22Rv1 (cell line): ENCODE data around the gene MSH6.

Source experiments
- ZFX ChIP-seq: fragments of 450-650 bp; IDR thresholded peaks from 2 replicates; pipeline ENCODE4 v1.6.1; 2017; ENCODE audit warnings: antibody characterized with exemption, borderline replicate concordance
- TF ChIP-seq, protein P1 (sequence below): fragments of 450-650 bp; IDR thresholded peaks from 2 replicates; pipeline ENCODE4 v1.5.1; 2017; ENCODE audit warnings: mild to moderate bottlenecking

DNA sequence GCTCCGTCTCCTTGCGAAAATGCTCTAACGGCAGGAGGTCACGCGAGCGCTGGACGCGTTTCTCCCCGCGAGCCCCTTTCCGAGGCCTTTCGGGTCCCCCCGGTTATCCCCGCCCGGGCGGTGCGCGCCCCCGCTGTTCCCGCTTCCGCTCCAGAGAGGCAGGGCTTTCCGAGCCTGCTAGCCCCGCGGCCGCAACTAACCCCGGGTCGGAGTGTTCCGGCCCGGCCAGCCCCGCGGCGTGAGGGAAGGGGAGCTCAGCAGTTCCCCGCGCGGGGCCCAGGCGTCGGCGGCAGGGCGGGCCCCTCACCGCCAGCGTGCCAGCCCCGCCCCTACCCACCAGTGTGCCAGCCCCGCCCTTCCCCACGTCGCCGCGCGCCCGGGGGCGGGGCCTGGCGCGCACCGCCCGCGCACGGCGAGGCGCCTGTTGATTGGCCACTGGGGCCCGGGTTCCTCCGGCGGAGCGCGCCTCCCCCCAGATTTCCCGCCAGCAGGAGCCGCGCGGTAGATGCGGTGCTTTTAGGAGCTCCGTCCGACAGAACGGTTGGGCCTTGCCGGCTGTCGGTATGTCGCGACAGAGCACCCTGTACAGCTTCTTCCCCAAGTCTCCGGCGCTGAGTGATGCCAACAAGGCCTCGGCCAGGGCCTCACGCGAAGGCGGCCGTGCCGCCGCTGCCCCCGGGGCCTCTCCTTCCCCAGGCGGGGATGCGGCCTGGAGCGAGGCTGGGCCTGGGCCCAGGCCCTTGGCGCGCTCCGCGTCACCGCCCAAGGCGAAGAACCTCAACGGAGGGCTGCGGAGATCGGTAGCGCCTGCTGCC is at the start of gene MSH6:
- TF ChIP-seq, protein P1, sequence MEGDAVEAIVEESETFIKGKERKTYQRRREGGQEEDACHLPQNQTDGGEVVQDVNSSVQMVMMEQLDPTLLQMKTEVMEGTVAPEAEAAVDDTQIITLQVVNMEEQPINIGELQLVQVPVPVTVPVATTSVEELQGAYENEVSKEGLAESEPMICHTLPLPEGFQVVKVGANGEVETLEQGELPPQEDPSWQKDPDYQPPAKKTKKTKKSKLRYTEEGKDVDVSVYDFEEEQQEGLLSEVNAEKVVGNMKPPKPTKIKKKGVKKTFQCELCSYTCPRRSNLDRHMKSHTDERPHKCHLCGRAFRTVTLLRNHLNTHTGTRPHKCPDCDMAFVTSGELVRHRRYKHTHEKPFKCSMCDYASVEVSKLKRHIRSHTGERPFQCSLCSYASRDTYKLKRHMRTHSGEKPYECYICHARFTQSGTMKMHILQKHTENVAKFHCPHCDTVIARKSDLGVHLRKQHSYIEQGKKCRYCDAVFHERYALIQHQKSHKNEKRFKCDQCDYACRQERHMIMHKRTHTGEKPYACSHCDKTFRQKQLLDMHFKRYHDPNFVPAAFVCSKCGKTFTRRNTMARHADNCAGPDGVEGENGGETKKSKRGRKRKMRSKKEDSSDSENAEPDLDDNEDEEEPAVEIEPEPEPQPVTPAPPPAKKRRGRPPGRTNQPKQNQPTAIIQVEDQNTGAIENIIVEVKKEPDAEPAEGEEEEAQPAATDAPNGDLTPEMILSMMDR = no peak
- TF ChIP-seq ZFX = no peak
